T-helper 1 cell treated with Interleukin-12 subunit alpha and Interleukin-12 subunit beta and Interleukin-4 antibody, amounts not matched to agents 30 ng/mL and 1 ng/mL, for 36 hours (primary cell): ENCODE data around the gene S100A2. TPM values are rescaled to one million over a fixed set of nuclear protein-coding genes. Genes with fewer than 3 reads are reported as not detected.

Experiments
- intact Hi-C: fragments of 100-400 bp; cut with micrococcal nuclease; formaldehyde crosslinking; loops from one replicate; pipeline ENCODE4 v1.15.1; 2024
- total RNA-seq: library from RNA; stranded (reverse); gene quantifications from 2 replicates; pipeline ENCODE4 v1.2.3, GENCODE V29; 2022

Gene S100A2
- total RNA-seq, 1 donor from 2014 or later, result 0.78 TPM

DNA sequence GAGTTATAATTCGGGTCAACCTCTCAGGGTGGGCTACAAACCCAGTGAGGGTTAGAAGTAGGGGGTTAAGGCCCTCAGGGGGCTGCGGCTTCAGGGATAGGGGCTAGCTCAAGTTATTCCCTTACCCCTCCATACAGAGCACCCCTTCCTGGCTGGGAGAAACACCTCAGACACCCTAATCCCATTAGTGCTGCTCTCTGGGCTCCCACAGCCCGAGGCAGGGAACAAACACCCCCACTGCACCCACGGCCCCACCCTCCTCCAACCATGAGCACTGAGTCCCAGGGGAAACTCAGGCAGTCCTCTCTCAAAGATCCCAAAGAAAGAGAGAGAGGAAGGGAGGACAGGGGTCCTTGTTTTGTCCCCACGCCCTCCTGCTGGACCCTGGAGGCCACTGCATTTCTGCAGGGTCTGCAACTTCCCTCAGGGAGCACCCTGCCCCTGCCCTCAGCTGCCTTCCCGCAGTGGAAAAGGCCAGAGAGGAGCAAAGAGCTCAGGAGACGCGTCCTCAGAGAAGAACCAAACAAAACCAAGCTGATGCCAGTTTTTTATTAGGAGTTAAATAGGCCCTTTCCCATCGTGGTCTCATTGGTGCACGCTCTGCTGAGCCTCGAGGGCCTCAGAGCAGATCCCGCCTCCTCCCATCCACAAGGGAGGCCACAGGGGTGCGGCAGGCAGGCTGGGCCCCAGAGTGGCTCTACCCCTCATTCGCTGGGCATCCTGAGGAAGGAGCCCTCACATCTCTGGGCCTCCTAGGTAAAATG lies 18.7 kb downstream of the S100A2 start:
- intact Hi-C loops, result loop anchor here (5.0 kb wide), 1 partner anchor 180 kb away; the partner anchor contains the start of gene INTS3

DNA sequence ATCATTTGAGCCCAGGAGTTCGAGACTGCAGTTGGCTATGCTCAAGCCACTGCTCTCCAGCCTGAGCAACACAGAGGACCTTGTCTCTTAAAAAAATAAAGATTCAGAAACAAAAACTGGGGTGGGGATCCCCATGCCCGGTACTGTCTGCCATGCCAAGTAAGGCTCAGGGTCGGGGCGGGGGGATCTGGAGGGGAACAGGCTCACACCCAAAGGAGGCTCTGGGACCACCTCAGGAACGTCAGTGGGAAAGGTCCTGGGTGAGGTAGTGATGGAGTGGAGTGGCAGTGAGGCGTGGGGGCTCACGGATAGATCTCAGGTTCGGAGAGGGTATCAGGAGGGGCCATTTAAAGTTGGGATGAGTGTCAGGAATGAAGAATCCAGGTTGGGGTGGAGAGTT lies 19.3 kb downstream of the S100A2 start:
- intact Hi-C loops, result loop anchor here (5.0 kb wide), 1 partner anchor 181 kb away; the partner anchor contains the start of gene INTS3

DNA sequence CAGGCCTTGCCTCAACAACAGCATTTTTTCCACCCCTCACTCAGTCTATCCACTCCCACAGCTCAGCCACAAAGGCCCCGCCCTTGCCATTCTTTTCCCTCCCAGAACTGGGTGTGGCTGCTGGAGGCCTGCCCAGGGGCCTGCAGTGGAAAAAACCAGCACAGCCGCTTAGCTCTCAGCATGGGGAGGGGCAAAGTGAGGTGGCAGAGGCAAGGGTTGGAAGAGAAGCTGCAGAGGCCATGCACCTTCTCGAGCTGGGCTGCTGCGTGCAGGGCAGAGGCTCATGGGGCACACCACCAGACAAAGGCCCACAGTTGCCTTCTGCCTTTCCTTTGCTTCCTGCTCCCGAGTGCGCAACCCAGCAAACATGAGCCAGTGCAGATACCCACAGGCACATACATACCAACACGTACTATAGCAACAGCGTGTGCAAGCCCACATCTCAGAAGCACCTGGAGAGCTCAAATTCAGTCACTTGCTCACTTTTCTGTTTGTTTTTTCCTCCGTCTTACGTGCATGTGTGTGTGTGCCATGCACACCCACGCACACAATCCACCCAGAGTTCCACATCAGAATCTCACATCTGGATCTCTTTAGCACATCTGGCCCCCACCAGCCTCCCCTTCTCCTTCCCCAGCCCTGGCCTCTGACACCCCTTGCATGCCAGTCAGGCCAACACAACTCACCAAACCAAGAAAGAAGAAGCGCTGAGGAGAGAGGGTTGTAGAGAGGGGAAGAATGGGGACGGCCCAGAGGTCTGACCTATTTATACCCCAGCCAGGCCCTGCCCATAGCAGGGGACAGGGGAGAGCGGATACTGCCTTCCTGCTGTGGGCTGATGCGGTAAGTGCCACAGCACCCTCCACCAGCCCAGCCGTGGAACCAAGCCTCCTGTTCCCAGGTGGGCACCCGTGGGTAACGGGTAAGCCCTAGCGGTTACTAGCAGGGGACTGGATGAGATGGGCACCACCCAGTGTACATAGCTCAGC lies 20.3 kb downstream of the S100A2 start, which contains the start of gene S100A4:
TSS of gene S100A4 (minus strand) at position 740 of the 989 bp plus-strand sequence. CDS start 1,012 bp downstream, outside the sequence.
- intact Hi-C loops, result loop anchor here (1.0 to 5.0 kb wide), 5 partner anchors 9 to 182 kb away; partner anchors contain the start of genes CHTOP and INTS3

- intact Hi-C loops, result loop anchor here (1.0 to 5.0 kb wide), 5 partner anchors 8 to 183 kb away; partner anchors contain the start of genes CHTOP and INTS3
These were observed 21.1 kb downstream of the S100A2 start for GRCh38 chr1:153544453-153545066.

DNA sequence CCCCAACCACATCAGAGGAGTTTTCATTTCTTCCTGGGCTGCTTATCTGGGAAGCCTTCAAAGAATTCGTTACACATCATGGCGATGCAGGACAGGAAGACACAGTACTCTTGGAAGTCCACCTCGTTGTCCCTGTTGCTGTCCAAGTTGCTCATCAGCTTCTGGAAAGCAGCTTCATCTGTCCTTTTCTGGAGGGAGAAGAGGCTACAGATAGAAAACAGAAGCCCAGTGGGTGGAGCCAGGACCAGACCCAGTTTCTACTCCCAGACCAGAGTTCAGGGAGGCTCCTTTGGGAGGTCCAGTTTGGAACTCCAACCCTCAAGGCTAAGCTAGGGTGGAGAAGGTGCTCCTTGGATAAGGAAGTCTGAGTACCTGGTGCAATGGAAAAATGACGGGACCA lies 21.9 kb downstream of the S100A2 start:
- intact Hi-C loops, result no loop called here

DNA sequence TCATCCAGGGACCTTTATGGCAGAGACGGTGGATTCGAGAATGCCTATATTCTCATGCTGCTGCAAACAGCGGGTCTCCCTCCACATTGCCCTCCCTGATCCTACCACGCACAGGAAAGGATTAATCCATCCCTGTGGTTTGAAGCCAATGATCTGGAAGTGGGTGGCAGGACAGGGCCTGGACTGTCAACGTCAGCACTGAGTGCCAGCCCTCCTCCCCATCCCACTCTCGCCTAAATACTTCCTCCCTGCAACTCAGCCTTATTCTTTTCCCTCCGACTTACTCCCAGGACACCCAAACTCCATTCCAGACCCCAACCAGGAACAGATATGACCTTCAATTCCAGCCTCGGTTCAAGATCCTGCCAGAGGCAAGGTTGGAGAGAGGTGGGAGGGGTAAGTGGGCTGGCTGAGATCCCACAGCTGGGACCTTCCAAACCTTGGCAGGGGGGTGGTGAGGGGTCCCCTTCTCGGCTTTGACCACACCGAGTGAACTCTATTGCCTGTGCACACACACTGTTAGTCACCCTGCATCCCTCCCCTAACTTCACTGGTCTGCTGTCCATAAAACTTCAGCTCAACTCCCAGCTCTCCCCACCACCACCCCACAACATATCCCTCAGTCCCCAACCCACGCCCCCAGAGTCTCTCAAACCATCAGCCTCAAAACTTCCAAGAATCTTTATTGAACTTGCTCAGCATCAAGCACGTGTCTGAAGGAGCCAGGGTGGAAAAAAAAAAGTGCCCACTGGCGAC lies 22.5 kb downstream of the S100A2 start:
- intact Hi-C loops, result no loop called here

GRCh38 chr1:153541641-153542590 lies 23.7 kb downstream of the S100A2 start:
- intact Hi-C loops, result no loop called here

DNA sequence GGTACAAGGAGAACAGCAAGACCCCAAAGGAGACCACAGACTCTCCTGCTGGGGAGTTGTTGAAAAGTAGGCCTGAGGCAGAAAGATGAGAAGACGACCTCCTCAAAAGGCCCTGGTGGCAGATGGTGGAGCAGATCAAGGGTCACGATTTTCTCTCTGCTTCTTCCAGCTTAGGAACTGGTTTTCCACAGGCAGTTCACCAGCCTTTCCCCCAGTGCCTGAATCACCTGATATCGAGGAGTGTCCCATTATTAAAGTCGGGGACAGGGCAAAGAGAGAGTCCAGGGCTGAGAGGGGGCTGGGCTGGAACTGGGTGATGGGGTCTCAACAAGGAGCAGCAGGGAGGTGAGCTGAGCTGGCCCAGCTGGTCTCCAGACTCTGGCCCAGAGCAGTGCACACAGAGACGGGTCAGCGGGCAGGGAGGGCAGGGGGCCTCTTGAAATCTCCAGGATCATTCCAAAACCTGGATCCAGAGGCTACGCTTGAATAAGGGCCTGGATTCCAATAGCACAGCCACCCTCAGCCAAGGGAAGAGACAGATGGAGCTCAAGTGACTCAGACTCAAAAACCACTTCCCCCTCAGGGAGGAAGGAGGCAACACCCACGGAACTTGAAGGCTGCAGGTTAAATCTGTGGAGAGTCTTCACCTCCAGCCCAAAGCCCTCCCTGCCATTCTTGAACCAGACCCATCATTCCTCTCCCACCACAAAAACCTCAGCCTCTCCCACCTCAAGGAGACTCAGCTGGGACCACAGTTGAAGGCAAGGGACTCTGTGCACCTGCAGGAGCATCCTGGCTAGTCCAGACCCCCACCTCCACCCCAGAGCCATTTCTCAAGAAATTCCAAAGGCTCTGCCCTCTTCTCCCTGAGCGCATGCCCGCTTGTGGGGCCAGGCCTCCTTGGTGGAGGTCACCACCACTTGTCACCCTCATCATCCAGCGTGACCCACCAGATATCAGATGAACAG lies 25.0 kb downstream of the S100A2 start, which contains the start of gene S100A5:
TSS of gene S100A5 (minus strand) at position 541 of the 968 bp plus-strand sequence. CDS start 743 bp downstream, outside the sequence.
- intact Hi-C loops, result no loop called here

DNA sequence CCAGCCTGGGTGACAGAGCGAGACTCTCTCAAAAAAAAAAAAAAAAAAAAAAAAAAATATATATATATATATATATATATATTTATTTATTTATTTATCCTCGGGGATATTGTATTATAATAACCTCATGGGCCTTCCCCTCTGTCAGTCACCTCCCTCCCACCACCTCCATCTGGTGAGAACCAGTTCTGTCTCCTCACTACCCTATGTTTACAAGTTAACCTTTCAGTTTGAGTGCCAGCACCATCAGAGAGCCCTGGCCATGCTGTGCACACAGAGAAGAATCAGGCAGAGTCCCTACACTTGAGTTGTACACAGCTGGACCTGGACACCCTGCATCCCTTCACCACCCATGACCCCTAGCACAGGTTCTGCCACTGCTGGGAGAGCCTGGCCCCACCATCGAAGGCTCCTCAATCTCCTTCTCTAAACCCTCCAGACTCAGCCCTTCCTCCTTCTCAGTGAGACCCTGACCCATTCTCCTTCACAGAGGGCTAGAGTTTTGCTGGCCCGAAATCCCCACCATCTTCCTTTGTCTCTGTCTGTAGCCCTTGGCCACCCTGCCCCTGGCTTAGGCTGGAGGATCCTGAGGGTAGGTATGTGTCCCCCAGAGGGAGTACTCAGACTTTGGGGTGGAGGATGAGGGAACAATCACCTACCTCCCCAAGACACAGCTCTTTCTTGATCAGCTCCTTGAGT lies 26.1 kb downstream of the S100A2 start:
- intact Hi-C loops, result loop anchor here (10.0 kb wide), 1 partner anchor 425 kb away; the partner anchor contains the start of genes CREB3L4 and SLC39A1

DNA sequence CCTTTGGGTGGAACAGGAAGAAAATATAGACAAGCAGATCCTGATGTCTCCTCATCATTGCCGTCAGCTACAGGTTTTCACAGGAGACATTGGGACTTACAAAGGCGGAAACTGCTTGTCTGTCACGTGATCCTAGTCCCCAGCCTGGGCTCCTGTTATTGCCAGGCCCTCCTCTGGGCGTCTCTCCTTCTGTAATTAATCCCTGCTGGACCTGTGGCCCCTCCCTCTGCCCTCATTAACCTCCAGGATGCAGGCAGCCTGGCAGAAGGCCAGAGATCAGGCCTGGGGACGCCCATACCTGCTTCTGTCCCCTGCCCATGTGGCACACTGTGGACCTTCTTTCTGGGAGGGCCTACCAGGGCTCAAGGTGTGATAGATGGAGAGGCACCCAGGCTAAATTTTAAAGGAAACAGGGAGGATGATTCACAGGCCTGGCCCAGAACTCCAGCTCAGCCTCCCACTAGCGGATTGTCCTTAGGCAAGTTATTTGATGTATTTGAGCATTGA lies 27.3 kb downstream of the S100A2 start:
- intact Hi-C loops, result loop anchor here (10.0 kb wide), 1 partner anchor 426 kb away; the partner anchor contains the start of genes CREB3L4 and SLC39A1

DNA sequence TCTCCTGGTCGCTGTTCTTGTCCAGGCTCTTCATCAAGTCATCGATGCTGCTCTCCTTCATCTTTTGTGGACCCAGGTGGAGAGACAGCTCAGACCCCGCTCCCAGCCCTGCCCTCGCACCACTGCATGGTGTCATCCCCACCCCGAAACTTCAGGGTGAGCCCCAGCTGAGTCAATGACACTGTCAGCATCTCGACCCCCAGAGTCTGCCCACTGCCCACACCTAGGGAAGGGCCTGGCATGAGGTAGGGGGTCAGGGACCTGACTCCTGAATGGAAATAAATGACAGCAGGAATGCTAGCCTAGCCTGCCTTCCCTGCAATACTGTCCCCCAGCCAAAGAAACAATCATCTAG lies 28.3 kb downstream of the S100A2 start:
- intact Hi-C loops, result loop anchor here (10.0 kb wide), 1 partner anchor 427 kb away; the partner anchor contains the start of genes CREB3L4 and SLC39A1

- intact Hi-C loops, result loop anchor here (1.0 to 10.0 kb wide), 4 partner anchors 8 to 428 kb away; partner anchors contain the start of genes CHTOP, CREB3L4, S100A4 and SLC39A1
These were observed 28.8 kb downstream of the S100A2 start for GRCh38 chr1:153536671-153537375.

DNA sequence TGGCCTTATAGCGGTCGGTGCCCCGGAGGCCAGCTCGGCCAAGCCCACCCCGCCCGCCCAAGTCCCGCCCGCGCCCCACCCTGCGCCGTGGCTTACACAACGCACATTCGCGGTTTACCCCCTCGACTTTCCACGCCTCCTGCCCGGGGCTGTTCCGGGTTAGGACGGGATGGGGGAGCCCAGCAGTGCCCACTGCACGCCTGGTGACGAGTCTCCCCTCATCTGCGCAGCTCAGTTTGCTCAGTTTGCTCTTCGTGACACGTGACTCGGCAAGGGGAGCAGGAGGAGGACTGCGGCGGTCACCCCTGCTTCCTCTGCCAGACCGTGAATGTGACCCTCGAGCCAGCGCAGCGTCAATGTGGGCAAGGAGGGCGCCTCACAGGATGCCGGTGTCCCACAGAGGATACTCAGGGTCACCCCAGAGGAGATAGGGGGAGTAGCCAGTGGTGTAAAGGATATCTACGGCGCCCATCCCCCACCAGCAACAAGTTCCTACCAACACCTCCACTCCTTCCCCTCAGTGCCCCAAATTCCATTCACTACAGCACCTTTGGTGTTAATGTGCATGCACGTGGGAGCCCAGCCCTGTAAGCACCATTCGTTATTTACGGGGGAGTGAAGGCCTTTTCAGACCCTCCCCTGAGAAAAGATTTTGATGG lies 29.5 kb downstream of the S100A2 start:
- intact Hi-C loops, result loop anchor here (1.0 to 10.0 kb wide), 4 partner anchors 9 to 429 kb away; partner anchors contain the start of genes CHTOP, CREB3L4, S100A4 and SLC39A1

DNA sequence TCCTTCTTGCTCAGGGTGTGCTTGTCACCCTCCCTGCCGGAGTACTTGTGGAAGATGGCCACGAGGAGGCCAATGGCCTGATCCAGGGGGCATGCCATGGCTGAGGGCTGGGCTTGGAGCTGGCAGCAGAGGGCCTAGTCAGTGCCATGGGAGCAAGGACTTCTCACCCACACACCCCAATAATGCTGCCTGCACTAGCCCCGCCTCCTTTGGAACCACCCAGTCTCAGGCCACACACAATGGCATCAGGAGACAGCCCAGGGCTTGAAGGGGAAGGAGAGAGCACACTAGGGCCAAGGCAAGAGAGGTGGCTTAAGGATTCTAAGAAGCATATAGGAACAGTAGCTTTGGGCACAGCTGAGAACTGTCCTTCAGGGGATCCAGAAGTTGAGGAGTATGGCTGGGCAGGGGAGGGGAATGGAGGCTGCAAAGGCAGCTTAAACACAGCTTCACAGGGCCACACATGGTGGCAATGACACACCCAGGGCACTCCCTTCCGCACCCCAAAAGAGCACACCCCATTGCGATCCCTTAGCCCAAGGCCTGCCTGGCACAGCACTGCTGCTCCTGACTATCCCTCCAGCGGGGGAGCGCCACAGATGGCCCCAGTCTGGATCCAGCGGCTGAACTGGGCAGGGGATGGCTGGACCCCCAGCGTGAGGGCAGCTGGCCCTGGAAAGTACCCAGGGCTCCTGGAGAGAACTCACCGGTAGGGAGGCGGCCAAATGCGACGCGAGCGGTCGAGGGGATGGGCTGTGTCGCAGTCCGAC lies 30.2 kb downstream of the S100A2 start, which contains the start of gene S100A6:
TSS of gene S100A6 (minus strand) at position 750 of the 770 bp plus-strand sequence. CDS start at position 98, 652 bp downstream.
- intact Hi-C loops, result loop anchor here (1.0 to 10.0 kb wide), 5 partner anchors 10 to 429 kb away; partner anchors contain the start of genes CHTOP, CREB3L4, S100A4 and SLC39A1
